H7 (cell line): ENCODE data around the gene CORO2B. TPM values are rescaled to one million over a fixed set of nuclear protein-coding genes. Genes with fewer than 3 reads are reported as not detected.
A peak's percentile ranks its signal among the peaks of the same experiment; 100 is the strongest.

Source experiments
- DNase-seq: peaks from one replicate; pipeline ENCODE4 v3.0.0; 2012
- H3K27me3 ChIP-seq: 2 replicates; pipeline ENCODE4 v1.6.0; 2011; ENCODE audit warnings: mild to moderate bottlenecking, low read length; ENCODE audit not compliant: control insufficient read depth, insufficient read depth
- H3K36me3 ChIP-seq: replicated peaks from 2 replicates; pipeline ENCODE4 v1.5.1; 2011; ENCODE audit warnings: low read length; ENCODE audit not compliant: control insufficient read depth, insufficient read depth
- H3K4me3 ChIP-seq: 2 replicates; pipeline ENCODE4 v1.5.1; 2011; ENCODE audit warnings: low read depth, mild to moderate bottlenecking, control low read depth, low read length, moderate library complexity; ENCODE audit not compliant: insufficient read depth
- total RNA-seq: library from RNA; depleted of rRNA; stranded (reverse); fragments of >200 nt; shearing (Covaris generic); gene quantifications from 2 replicates; pipeline ENCODE4 v1.2.3, GENCODE V29; 2014

The CORO2B gene
- total RNA-seq, 1 experiment from 2014 or later: 5.4 TPM

DNA sequence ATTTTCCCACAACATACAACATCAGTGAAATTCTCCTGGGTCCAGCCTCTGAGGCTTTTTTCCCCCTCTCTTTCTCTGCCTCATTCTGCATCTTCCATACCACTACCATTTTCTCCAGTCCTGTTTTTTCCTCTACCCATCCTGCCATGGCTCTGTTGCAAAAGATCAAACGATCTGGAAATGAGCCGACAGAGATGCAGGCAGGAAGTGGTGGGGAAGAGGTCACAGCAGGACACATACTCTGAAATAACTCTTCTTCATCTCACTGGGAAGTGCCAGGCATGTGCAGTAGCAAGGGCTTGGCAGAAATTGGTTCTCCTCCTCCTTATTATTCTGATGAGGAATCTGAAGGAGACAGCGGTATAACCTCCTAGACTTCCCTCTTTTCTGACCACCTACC, 114.3 kb downstream of the CORO2B start:
- no peaks in the 10 kb centered on the region for H3K27me3 ChIP-seq
- no peak for DNase-seq
- no peaks in the 10 kb centered on the region for H3K36me3 ChIP-seq
- no peak overlapping the region for H3K4me3 ChIP-seq

DNA sequence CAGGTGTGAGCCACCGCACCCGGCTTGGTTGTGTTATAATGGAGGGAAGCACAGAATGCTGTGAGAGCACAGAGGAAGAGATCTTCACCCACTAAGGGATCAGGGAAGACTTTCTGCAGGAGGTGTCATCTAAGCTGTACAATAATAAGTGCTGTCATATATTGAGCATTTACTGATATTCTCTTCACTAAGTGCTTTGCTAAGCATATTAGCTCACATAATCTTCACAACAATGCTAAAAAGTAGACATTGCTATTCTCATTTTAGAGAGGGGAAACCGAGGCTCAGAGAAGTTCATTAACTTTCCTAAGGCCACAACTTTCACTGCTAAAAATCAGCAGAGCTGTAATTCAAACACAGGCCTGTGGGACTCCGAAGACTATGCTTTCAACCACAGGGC, 115.3 kb downstream of the CORO2B start:
- DNase-seq: no peak
- Histone ChIP-seq H3K36me3 (no peaks in the 10 kb centered on the region), H3K27me3 (no peaks in the 10 kb centered on the region), H3K4me3 (no peak overlapping the region)

DNA sequence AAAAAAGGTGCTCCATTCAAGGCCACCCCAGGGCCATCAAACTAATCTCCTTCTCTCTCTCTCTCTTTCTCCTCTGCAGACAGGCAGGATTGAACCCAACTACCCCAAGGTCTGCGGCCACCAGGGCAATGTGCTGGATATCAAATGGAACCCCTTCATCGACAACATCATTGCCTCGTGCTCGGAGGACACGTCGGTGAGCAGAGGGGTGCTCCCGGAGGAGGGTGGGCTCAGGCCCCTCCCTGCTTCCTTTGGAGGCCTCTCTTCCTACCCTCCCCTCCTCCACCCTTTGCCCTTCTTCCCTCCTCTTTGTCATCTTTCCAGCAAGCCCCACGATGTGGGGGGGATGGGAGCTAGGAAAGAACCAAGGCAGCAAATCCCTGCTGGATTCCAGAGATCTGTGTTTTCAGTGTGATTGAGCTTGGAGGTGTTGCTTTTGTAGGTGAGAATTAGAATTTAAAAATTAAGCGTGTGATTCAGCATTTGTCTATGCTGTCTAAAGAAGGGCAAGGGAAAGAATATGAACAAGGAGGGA, 116.3 kb downstream of the CORO2B start:
- no peaks in the 10 kb centered on the region for H3K36me3 ChIP-seq
- no peak overlapping the region for H3K4me3 ChIP-seq
- no peak for DNase-seq
- H3K27me3 ChIP-seq: no peaks in the 10 kb centered on the region

DNA sequence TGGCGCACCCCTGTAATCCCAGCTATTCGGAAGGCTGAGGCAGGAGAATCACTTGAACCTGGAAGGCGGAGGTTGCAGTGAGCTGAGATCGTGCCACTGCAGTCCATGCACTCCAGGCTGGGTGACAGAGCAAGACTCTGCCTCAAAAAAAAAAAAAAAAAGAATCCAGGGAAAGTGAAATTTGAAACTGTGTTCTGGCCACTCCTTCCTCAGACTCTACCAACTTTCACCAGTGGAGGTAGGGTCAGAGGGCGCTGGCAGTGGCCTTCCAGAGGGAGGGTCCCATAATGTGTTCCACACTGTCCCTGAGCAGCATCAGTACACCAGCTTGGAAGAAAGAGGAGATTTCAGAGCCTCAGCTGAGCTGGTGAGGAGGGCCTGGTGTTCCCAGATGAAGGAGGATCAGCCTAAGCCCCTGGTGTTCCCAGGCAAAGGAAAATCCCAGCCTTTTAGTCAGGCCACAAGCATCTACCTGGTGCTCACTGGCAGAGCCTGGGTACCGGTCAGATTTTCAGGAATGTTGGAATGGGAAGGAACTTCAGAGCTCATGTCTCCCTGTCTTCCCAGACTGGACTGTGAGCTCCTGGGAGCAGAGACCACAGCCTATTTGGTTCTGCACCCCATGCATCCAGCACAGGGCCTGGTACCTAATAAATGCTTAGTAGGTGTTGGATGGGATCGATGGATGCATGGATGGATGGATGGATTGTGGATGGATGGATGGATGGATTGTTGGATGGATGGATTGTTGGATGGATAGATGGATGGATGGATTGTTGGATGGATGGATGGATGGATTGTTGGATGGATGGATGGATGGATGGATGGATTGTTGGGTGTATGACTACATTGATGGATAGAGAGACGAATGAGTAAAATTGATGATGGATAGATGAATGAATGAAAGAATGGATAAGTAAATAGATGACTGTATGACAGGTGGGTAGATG, 117.9 kb downstream of the CORO2B start:
- no peaks in the 10 kb centered on the region; the same call in 1 of the 2 replicates for H3K27me3 ChIP-seq
- no peak overlapping the region for H3K4me3 ChIP-seq
- no peaks in the 10 kb centered on the region for H3K36me3 ChIP-seq
- DNase-seq: no peak

DNA sequence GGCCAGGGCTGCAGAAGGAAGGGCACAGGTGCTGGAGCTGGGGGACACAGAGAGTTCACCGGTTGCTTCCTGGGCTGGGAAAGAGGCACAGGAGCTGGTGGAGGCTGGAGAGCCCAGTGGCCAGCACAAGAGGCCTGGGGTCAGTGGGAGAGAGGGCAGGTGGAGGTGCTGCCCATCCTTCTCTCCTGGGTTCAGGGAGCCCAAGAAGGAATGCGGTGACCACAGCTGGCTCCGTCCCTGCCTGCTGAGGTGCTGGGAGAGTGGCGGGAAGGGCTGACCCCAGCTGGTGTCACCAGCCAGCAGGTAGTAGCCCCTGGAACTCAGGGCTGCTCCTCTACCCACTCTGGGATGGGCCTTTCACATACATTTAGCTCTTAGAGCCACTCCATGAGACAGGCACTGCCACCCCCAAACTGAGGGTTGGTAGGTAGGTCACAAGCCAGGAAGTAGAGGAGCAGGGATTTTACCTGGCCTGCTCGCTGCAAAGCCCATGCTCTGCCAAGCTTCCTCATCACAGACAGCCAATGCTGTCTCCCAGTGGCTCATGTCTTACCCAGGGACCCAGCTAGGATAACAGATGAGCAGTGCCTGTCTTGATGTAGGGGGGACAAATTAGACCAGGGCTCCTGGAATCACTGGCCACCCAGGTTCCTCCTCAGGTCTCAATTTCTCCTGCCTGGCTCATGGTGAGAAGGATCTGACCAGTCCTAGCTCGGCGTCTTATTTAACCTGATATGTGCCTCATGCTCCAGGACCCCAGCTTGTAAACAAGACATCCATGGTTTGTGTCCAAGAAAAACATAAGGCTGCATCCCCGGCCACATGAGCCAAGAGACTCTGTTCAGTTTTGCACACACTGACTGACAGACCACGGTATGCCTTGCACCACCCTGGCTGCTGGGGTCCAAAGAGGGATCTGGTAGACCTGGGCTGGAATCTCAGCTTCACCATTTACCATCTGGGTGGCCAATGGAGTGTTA, 119.2 kb downstream of the CORO2B start:
- H3K36me3 ChIP-seq: no peaks in the 10 kb centered on the region
- no peak overlapping the region for H3K4me3 ChIP-seq
- H3K27me3 ChIP-seq: no peaks in the 10 kb centered on the region; the same call in 1 of the 2 replicates
- no peak for DNase-seq

DNA sequence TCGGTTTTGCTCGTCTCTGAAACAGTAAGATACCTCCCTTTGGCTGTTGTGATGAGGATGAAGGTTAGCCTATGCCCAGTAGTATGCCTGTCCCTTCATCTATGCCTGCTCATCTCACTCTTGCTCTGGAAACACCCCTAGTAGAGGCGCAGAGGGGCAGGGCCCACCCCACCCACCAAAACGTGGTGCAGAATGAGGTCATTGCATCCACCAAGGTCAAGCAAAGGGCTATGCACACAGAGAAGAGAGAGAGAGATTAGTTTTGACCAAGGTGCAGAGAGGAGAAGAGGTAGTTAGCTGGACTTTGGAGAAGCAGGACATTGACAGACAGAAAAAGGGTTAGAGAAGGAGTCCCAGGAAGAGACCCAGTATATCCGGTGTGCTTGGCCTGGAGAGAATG, 119.9 kb downstream of the CORO2B start:
- no peaks in the 10 kb centered on the region; the same call in 1 of the 2 replicates for H3K27me3 ChIP-seq
- H3K36me3 ChIP-seq: no peaks in the 10 kb centered on the region
- DNase-seq: no peak
- no peak overlapping the region for H3K4me3 ChIP-seq

DNA sequence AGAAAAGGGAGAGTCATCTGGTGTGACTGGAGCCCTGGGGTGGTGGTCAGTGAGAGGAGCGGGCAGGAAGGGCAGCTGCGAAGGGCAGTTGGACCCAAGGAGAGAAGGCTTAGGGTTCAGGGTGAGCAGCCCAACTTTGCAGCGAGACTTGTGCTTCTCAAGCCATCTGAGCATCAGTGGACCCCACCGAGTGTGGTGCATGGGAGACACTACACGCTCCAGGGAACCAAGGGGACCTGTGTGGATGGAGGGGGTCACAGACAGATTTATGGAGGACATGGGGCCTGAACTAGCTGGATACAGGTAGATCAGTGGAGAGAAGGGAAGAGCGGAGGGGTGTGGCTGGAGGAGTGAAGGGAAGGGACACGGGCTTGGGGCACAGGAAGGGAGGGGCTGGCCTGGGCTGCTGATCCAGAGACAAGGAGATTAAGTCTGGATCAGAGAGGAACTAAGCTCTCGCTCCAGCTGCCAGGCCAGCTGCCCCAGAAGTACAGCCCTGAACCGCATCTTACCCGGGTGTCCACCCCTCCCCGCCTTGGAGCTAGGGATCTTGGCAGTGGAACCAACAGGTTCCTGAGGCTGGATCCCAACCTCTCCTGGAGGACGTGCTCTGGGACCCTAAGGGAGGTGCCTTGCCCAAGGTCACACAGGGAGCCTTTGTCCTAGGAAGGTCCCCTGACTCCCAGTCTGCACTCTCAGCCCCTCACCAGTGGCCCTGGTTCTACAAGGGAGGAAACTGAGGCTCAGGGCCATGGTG, 120.5 kb downstream of the CORO2B start:
- DNase-seq: peak; percentile 59
- H3K4me3 ChIP-seq: no peak overlapping the region
- H3K36me3 ChIP-seq: no peaks in the 10 kb centered on the region
- H3K27me3 ChIP-seq: no peaks in the 10 kb centered on the region; the same call in 1 of the 2 replicates

DNA sequence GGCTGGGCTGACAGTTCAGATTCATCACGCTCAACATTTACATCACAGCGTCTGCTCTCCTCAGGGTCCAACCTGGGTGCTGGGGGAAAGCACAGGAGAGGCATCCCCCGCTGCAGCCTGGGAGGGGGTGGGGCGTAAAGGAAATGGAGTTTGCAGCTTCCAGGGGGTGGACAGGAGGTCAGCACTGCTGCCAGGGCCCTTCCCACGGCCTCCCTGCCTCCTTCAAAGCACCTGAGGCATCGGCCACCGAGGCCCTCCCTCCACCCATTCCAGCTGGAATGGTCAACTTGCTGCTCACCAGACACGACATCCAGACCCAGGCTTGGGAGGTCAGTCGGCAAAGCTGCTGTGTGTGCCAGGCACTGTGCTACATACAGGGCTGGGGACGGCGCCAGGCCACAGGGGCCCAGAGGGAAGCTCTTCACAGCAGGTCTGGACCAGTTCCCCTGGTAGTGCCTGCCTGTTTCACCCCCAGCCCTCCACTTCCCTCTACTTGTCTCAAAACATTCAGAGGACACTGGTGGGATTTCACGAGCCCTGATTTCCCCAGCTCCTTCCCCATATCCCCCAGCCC, 121.2 kb downstream of the CORO2B start:
- peak; percentile 55 for DNase-seq
- H3K36me3 ChIP-seq: no peaks in the 10 kb centered on the region
- no peaks in the 10 kb centered on the region; the same call in 1 of the 2 replicates for H3K27me3 ChIP-seq
- no peak overlapping the region for H3K4me3 ChIP-seq

DNA sequence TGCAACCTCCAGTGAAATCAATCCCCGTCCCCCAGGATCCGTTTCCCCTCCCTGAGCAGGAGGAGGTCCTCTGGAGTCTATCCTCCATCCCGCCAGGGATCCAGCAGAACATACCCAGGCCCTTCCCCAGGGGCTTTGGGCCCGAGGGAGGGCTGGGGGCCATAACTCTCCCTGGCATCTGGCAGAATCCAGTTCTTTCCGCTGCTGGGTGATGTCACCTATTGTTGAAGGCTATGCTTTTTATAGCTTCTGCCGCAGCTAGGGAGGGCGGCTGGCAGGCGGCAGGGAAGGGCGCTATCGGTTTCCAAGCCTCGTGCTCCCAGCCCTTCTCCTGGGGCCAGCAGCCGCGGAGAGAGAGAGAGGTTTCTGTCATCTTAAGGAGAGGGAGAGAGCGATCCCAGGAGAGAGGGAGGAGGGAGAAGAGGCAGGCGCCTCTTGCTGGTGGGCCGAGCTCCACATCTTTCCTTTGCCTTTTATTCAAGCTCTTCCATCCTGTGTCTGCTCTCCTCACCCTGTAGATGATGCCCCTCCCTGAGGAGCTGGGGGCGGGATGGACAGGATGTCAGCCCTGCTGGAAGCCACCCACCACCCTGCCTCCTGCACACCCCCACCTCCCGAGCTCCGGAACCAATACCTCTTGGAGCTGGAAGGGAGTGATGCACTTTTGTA, 121.8 kb downstream of the CORO2B start:
- Histone ChIP-seq H3K4me3 (no peak overlapping the region; the same call in 1 of the 2 replicates), H3K27me3 (no peaks in the 10 kb centered on the region; the same call in 1 of the 2 replicates), H3K36me3 (no peaks in the 10 kb centered on the region)
- DNase-seq: peak; percentile 86

DNA sequence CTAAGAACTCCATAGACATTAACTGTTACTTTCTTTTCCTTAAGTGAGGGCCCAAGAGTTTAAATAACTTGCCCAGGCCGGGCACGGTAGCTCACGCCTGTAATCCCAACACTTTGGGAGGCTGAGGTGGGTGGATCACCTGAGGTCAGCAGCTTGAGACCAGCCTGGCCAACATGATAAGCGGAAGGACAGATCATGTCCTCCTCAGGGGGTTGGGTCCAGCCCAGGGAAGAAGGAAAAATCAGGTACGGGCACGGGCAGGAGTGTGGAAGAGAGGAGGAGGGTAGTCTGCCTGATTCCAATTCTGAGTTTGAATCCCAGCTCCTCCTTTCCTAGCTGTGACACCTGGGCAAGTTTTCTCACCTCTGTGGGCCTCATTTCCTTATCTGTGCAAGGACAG, 123.1 kb downstream of the CORO2B start:
- H3K27me3 ChIP-seq: no peaks in the 10 kb centered on the region; the same call in 1 of the 2 replicates
- no peaks in the 10 kb centered on the region for H3K36me3 ChIP-seq
- DNase-seq: no peak

DNA sequence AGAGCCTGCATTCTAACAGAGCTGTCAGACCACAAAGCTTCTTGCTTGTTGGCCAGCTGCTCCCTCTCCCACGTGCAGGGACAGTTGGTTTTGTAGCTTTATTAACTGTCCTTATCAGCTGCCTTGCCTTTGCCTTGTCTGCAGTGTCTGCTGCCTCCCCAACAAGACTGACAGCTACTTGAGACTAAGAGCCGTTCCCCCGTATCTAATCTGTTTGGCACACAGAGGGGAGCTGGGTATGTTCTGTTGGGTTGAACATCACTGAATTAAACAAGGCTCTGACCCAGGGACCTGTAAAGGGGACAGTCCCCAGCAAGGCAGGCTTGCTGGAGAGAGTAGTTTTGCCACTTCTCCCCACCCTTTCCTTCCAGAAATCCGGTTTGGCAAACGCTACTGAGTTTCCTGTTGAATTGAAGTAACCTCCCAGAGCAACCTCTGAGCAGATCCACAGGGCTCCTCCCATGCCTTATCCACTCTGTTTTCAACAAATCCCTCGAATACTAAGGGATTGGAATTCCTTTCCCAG, 125.8 kb downstream of the CORO2B start:
- Histone ChIP-seq H3K4me3 (no peak overlapping the region), H3K27me3 (no peaks in the 10 kb centered on the region; the same call in 1 of the 2 replicates), H3K36me3 (no peaks in the 10 kb centered on the region)
- peak; percentile 67 for DNase-seq

More for the DNA sequence above, 123.1 kb downstream of the CORO2B start:
- H3K4me3 ChIP-seq: no peak overlapping the region

DNA sequence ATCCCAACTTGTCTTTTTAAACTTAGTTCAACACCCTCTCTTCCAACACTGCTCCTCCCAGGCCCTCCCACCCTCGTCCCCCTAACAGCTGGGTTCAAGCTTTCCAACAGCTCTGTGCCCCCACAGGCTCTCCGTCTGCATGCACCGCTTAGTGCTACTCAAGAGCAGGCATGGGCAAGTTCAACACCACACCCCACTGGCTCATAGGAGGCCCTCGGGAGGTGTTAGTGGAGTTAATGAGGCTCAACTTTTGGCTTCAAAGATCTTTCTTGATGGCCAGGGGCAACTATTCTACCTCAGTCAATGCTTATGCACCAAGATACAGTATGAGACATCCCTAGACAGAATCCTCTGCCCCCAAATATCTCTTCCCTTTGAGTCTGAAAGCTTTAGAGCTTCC, 127.5 kb downstream of the CORO2B start:
- no peaks in the 10 kb centered on the region for H3K36me3 ChIP-seq
- DNase-seq: no peak
- H3K27me3 ChIP-seq: no peaks in the 10 kb centered on the region
- no peak overlapping the region for H3K4me3 ChIP-seq

DNA sequence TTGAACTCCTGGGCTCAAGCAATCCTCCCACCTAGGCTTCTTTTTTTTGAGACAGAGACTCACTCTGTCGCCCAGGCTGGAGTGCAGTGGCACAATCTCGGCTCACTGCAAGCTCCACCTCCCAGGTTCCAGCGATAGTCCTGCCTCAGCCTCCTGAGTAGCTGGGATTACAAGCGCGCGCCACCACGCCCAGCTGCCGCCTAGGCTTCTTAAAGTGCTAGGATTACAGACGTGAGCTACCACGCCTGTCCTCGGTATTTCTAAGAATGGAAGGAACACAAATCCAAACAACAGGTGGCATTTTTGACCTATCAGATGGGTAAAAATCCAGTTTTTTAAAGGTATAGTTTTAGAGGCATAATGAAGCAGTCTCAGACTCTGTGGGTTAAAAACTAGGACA, 128.1 kb downstream of the CORO2B start:
- Histone ChIP-seq H3K27me3 (no peaks in the 10 kb centered on the region), H3K36me3 (no peaks in the 10 kb centered on the region), H3K4me3 (no peak overlapping the region)
- no peak for DNase-seq
